OCI-LY3 (cell line): ENCODE data around the gene PNLIPRP1.

Experiments
- H2AFZ ChIP-seq: fragments of 200-600, 300-600 bp; shearing (Covaris generic); 2 replicates; pipeline ENCODE4 v1.6.0; 2014; ENCODE audit warnings: antibody characterized with exemption, low read depth, low read length
- H3K27ac ChIP-seq: fragments of 200-600, 300-600 bp; sonication (generic); 2 replicates; pipeline ENCODE4 v1.5.1; 2014; ENCODE audit warnings: mild to moderate bottlenecking, low read length, moderate library complexity, mixed read lengths
- H3K27me3 ChIP-seq: fragments of 200-600, 300-600 bp; sonication (generic); 2 replicates; pipeline ENCODE4 v1.6.1; 2014; ENCODE audit warnings: low read depth, low read length, mixed read lengths
- H3K36me3 ChIP-seq: fragments of 200-600, 300-600 bp; sonication (generic); replicated peaks from 2 replicates; pipeline ENCODE3; 2014; ENCODE audit warnings: low read depth, low read length, mixed read lengths
- H3K4me1 ChIP-seq: fragments of 300-600, 200-600 bp; sonication (generic); 2 replicates; pipeline ENCODE4 v1.6.1; 2014; ENCODE audit warnings: low read length, mixed read lengths
- H3K4me2 ChIP-seq: fragments of 200-600, 300-600 bp; sonication (generic); 2 replicates; pipeline ENCODE4 v1.6.1; 2014; ENCODE audit warnings: low read length, mixed read lengths
- H3K4me3 ChIP-seq: fragments of 300-600, 200-600 bp; sonication (generic); 2 replicates; pipeline ENCODE4 v1.5.1; 2014; ENCODE audit warnings: antibody characterized with exemption, mild to moderate bottlenecking, low read length, moderate library complexity
- H3K79me2 ChIP-seq: fragments of 300-600, 200-600 bp; shearing (Covaris generic); 2 replicates; pipeline ENCODE4 v1.6.1; 2014; ENCODE audit warnings: mild to moderate bottlenecking, low read length, mixed read lengths
- H3K9ac ChIP-seq: fragments of 300-600, 200-600 bp; shearing (Covaris generic); 2 replicates; pipeline ENCODE4 v1.6.0; 2014; ENCODE audit warnings: mild to moderate bottlenecking, low read length, moderate library complexity
- H3K9me3 ChIP-seq: fragments of 200-600, 300-600 bp; shearing (Covaris generic); 2 replicates; pipeline ENCODE4 v1.6.1; 2014; ENCODE audit warnings: low read length, mixed read lengths; ENCODE audit not compliant: insufficient read depth
- H4K20me1 ChIP-seq: fragments of 200-600, 300-600 bp; sonication (generic); 2 replicates; pipeline ENCODE4 v1.6.1; 2016; ENCODE audit warnings: low read length, mixed read lengths; ENCODE audit not compliant: insufficient read depth
- CTCF ChIP-seq: fragments of 200-600, 300-600 bp; sonication (generic); IDR thresholded peaks from 2 replicates; pipeline ENCODE4 v1.5.1; 2014; ENCODE audit warnings: antibody characterized with exemption, low read length, low read depth
- EZH2phosphoT487 ChIP-seq: fragments of 200-600 bp; shearing (Covaris generic); IDR thresholded peaks from 2 replicates; pipeline ENCODE4 v1.6.1; 2018; ENCODE audit warnings: antibody characterized with exemption, mixed run types, low read depth

PNLIPRP1 gene

DNA sequence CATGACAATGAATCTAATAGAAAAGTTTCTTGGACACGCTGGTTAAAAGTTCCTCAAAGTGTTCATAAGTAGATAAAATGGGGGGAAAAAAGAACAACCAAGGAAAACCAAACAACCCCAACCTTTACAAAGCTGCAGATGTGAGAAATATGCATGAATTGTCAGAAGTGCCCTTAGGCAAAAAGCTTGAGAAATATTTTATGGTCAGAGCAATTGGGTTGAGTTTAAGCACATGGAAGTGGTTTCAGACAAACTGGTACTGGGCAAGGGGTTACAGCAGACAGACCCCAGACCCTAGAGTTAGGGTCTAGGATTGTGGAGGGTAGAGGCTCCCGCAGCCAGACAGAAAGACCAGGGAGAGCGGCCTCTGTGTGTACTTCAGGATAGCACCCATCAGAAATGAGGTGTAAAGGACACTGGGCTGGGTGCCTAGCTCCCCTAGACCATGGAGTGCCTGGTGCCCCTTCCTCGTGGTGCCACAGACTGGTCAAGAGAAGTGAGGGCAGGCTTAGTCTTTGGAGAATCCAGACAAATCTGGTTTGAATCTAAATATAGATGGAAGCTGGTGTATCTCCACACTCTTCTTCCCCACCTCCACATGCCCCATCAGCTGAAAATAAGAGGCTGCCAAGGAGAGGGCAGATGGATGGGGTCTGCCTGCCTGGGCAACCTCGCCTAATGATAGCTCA lies 67.2 kb downstream of the PNLIPRP1 start:
- Histone ChIP-seq H3K27me3 (no peaks in the 10 kb centered on the region), H3K9ac (no peak overlapping the region), H3K79me2 (no peaks in the 10 kb centered on the region), H3K4me1 (no peaks in the 10 kb centered on the region), H3K36me3 (no peaks in the 10 kb centered on the region), H3K4me2 (no peak overlapping the region), H3K4me3 (no peak overlapping the region), H2AFZ (no peak overlapping the region), H3K9me3 (no peaks in the 10 kb centered on the region), H4K20me1 (no peaks in the 10 kb centered on the region), H3K27ac (no peak overlapping the region)
- TF ChIP-seq CTCF: no peak
- TF ChIP-seq EZH2phosphoT487: no peak
